Lung (tissue), 12 donors: Measurements from ENCODE around the gene DNAJB6. TPM values are rescaled to one million over a fixed set of nuclear protein-coding genes. Genes with fewer than 3 reads are reported as not detected.

Experiments used
- ATAC-seq: fragments of 200-7000 bp; cut with Tn5 transposase; one replicate; pipeline ENCODE4 v1.9.1; 2020; ENCODE audit warnings: moderate number of reproducible peaks; ENCODE audit not compliant: insufficient read depth, low FRiP score
- DNase-seq, 3 donors: peaks; one replicate each; pipeline ENCODE4 v3.0.0-alpha.2; 2013 to 2017
- H3K27ac ChIP-seq, 2 donors: one replicate each; pipeline ENCODE4 v1.5.1; 2013; ENCODE audit warnings: mild to moderate bottlenecking in 2 of 2, moderate library complexity in 2 of 2, control low read depth in 1 of 2, inconsistent platforms in 1 of 2, low read depth in 1 of 2, low read length in 1 of 2
- H3K27me3 ChIP-seq, 3 donors: one replicate each; pipeline ENCODE4 v1.5.1; 2013; ENCODE audit warnings: low read length in 2 of 3; ENCODE audit not compliant: control insufficient read depth in 3 of 3, insufficient read depth in 3 of 3
- H3K36me3 ChIP-seq, 4 donors: one replicate each; pipeline ENCODE4 v1.5.1; 2013; ENCODE audit warnings: low read length in 4 of 4, mild to moderate bottlenecking in 1 of 4, moderate library complexity in 1 of 4; ENCODE audit not compliant: control insufficient read depth in 4 of 4, insufficient read depth in 4 of 4
- H3K4me1 ChIP-seq, 5 donors: one replicate each; pipeline ENCODE4 v1.5.1; 2013; ENCODE audit warnings: low read length in 5 of 5, mild to moderate bottlenecking in 2 of 5, moderate library complexity in 1 of 5; ENCODE audit not compliant: control insufficient read depth in 5 of 5, insufficient read depth in 5 of 5
- H3K4me3 ChIP-seq: one replicate; pipeline ENCODE4 v1.5.1; 2013; ENCODE audit warnings: mild to moderate bottlenecking, control low read depth, moderate library complexity
- H3K9ac ChIP-seq, 2 donors: one replicate each; pipeline ENCODE4 v1.5.1; 2013; ENCODE audit warnings: low read length in 2 of 2, control low read depth in 1 of 2; ENCODE audit not compliant: insufficient read depth in 1 of 2
- H3K9me3 ChIP-seq, 4 donors: one replicate each; pipeline ENCODE4 v1.5.1; 2013; ENCODE audit warnings: low read length in 3 of 4, mild to moderate bottlenecking in 1 of 4, moderate library complexity in 1 of 4; ENCODE audit not compliant: control insufficient read depth in 4 of 4, insufficient read depth in 3 of 4
- CTCF ChIP-seq: IDR thresholded peaks from 2 replicates; pipeline ENCODE4 v1.5.1; 2012; ENCODE audit warnings: mild to moderate bottlenecking; ENCODE audit errors: control extremely low read depth, extremely low read depth
- WGBS, 2 donors: extraction: QIAGEN DNeasy Blood & Tissue Kit; methylation state at CpG; one replicate each; pipeline ENCODE4 v1.1.7; 2013; 5-methylcytosine and 5-hydroxymethylcytosine counted together
- polyA plus RNA-seq, 2 donors: library from polyadenylated mRNA; stranded (reverse); fragments of 200-250 nt; gene quantifications; one replicate each; pipeline ENCODE4 v1.2.1, GENCODE V29; 2013
- total RNA-seq, 2 donors: library from RNA; depleted of rRNA in 1 of 2; stranded (reverse); fragments of >200 nt in 1 of 2; gene quantifications; one replicate each; pipeline ENCODE4 v1.2.1, GENCODE V29; 2014 to 2021
- donor health status: control.
- donor health status: control.
- donor health status: Bipolar disorder and iron deficiency.
- donor health status: healthy.
- donor health status: DM: yes; HTN: yes; CAD: no.

DNAJB6 gene
- total and polyA plus RNA-seq, 4 donors, result 58.1 to 117 (median 83.0) TPM

GRCh38 chr7:157310676-157311185 is 26.1 kb upstream of the DNAJB6 start:
- H3K4me1 ChIP-seq, result peaks cover 0 to 1% (median 0%) of the 10 kb centered on the region in 5 donors
- DNase-seq (no peak), ATAC-seq (no peak)
- no peak for TF ChIP-seq CTCF
- no peak overlapping the region for H3K27ac ChIP-seq
- H3K4me3 ChIP-seq, result no peak overlapping the region
- no peaks in the 10 kb centered on the region for H3K27me3 ChIP-seq
- no peak overlapping the region for H3K9ac ChIP-seq
- WGBS, 2 donors, result 76 to 85% methylated on average over 7 of the region's 7 CpGs
- H3K9me3 ChIP-seq, result peaks cover 0 to 3% (median 0%) of the 10 kb centered on the region in 4 donors
- H3K36me3 ChIP-seq, result no peaks in the 10 kb centered on the region

GRCh38 chr7:157312941-157313340 is 23.9 kb upstream of the DNAJB6 start:
- Histone ChIP-seq H3K4me1 (peaks cover 0 to 1% (median 0%) of the 10 kb centered on the region in 5 donors), H3K27me3 (no peaks in the 10 kb centered on the region), H3K36me3 (no peaks in the 10 kb centered on the region), H3K9me3 (peaks cover 0 to 3% (median 0%) of the 10 kb centered on the region in 4 donors), H3K27ac (no peak overlapping the region), H3K4me3 (no peak overlapping the region), H3K9ac (no peak overlapping the region)
- DNase-seq, result no peak
- ATAC-seq, result no peak
- TF ChIP-seq CTCF, result no peak
- WGBS, 2 donors, result 60 to 67% methylated on average over 7 of the region's 7 CpGs

- Histone ChIP-seq H3K27ac (no peak overlapping the region), H3K27me3 (no peaks in the 10 kb centered on the region), H3K36me3 (no peaks in the 10 kb centered on the region), H3K9me3 (peaks cover 0 to 3% (median 0%) of the 10 kb centered on the region in 4 donors), H3K4me1 (peaks cover 0 to 1% (median 0%) of the 10 kb centered on the region in 5 donors), H3K9ac (no peak overlapping the region), H3K4me3 (no peak overlapping the region)
- ATAC-seq, result no peak
- WGBS, 2 donors, result 94 to 96% methylated on average over 15 of the region's 15 CpGs
- no peak for TF ChIP-seq CTCF
- DNase-seq, result no peak
Measured at GRCh38 chr7:157313645-157314044, 23.2 kb upstream of the DNAJB6 start.
